ENCODE results near the gene NPRL2. TPM values are rescaled to one million over a fixed set of nuclear protein-coding genes. Genes with fewer than 3 reads are reported as not detected.
A peak's percentile ranks its signal among the peaks of the same experiment; 100 is the strongest.

Gene NPRL2
- total RNA-seq, 1 experiment from 2014 or later, result 30.7 TPM

GRCh38 chr3:50350213-50350526 lies 405 bp downstream of the NPRL2 start:
- DNase-seq (ENCODE audit: low spot score), result no peak

DNA sequence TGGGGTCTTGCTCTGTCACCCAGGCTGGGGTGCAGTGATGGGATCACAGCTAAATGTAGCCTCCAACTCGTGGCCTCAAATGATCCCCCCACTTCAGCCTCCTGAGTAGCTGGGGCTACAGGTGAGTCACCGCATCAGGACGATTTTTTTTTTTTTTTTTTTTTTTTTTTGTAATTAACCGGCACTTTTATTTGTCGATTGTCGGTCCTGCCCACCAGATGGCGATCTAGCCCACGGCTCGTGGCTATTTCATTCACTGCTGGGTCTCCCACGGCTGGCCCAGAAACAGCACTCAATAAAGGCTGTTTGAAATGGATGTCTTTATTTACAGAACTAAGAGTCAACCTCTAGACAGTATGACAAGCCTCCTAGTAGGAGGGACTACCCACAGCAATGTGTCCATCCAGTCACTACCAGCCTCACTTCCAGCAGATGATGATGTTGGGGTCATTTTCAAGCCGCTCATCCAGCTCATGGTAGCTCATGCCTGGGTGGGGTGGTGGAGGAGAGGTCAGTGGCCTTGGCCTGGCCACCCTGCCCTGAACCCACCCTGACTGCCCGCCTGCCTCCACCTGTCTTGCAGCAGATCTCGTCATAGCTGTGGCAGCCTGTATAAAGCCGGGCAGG lies 3.3 kb downstream of the NPRL2 start:
- DNase-seq (ENCODE audit: low spot score), result peak; percentile 74

GRCh38 chr3:50345586-50346234 lies 4.9 kb downstream of the NPRL2 start, which contains the start of gene ZMYND10:
Gene ZMYND10 (minus strand): TSS chr3:50345732. CDS start chr3:50345579, 153 bp downstream.
- DNase-seq (ENCODE audit: low spot score), result peak; percentile 37

DNA sequence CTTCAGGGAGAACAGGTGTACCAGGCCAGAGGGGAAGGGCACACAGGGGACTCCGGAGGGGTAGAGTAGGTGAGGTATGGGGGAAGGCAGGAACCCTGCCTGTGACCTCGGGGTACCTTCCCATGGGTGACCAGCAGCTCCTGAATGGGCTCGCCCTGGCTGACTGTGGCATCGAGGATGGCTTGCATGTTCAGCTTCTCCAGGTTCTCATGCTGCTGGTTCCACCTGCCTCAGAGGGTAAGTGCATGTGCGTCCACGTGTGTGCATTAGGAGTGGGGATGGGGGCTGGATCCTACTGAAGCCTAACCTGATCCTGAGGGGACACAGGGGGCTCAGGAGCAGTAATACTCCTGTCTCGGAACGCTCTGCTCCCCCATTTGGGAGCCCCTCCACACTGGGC lies 5.6 kb downstream of the NPRL2 start:
- DNase-seq (ENCODE audit: low spot score), result no peak

DNA sequence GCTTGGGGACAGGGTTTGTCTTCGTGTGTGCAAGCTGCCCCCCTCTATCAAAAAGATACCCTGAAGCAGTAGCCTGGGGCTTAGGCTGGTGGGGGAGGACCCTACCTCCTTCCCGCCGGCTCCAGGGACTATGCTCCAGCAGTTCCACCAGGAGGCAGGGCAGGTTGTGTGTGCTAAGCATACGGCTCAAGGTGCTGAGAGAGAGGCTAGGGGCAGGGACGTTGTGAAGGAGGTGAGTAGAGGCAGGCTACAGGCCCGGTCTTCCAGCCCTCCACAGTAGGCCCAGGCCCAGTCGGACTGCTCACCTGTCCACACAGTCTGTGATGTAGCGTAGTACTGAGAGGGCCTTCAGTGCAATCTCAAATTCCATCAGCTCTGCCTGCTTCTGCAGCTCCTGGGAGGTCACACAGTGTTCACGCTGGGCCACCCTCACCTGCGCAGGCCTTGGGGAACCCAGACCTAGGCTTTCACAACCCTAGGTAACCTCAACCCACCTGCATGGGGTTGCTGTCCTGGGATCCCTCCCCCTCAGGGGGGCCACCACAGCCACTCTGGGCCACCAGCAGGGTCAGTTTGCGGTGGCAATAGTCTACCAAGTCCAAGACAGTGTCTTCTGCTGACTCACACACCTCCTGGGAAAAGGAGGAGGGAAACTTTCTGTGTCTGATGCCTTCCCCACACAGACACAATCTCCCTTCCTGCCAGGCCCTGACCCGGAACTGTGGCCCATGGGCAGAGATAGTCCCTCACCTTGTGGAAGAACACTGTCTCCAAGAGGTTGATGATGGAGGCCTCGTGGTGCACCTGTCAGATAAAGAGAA lies 7.6 kb downstream of the NPRL2 start:
- DNase-seq (ENCODE audit: low spot score), result no peak

DNA sequence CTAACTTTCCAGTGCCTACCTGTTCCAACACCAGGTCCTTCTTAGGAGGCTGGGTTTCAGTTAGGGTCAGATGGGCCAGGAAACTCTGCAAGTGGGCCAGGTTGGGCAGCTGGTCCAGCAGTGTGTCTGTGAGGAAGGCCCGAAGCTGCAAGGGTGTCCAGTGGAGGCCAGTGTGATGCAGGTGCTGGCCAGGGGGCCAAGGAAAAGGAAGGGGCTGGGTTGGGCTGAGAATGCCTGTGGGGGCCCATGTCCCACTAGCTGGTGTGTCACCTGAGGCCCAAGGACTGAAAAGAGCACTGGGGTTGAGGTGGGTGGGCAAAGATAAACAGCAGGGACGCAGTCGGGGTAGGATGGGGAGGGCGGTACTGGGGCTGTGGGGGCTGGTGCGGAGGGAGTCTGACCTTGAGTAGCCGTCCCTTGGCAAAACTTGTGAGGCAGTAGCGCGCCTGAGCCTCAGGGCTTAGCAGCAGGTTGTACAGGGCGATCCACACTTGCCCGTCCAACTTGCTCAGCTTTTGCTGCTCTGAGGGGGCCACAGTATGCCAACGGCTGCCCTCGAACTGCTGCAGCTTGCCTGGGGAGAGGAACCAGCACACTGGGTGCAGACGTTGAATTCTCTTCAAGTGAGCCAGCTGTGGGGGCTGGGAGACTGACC lies 8.5 kb downstream of the NPRL2 start:
- no peak for DNase-seq (ENCODE audit: low spot score)

- no peak for DNase-seq (ENCODE audit: low spot score)
Measured at GRCh38 chr3:50341537-50341936, 9.0 kb downstream of the NPRL2 start.

- peak; percentile 43 for DNase-seq (ENCODE audit: low spot score)
Measured at GRCh38 chr3:50340448-50341329, 9.9 kb downstream of the NPRL2 start, which contains the start of gene RASSF1. Gene RASSF1 (minus strand): TSS chr3:50340836. CDS start chr3:50340805, 31 bp downstream.

DNA sequence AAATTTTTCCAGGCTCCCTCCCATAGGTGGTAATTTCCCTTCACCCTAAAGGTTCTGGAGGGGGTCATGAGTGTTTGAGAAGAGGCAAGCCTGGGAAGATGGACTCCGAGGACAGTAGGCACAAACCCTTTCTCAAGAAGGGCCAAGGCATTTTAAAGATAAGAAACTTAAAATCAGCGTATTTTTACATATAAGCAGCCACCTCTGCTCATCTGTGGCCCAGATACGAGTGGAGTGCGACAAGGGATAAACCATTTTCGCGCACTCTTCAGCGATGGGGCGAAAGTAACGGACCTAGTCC lies 10.5 kb downstream of the NPRL2 start:
- DNase-seq (ENCODE audit: low spot score), result no peak

DNA sequence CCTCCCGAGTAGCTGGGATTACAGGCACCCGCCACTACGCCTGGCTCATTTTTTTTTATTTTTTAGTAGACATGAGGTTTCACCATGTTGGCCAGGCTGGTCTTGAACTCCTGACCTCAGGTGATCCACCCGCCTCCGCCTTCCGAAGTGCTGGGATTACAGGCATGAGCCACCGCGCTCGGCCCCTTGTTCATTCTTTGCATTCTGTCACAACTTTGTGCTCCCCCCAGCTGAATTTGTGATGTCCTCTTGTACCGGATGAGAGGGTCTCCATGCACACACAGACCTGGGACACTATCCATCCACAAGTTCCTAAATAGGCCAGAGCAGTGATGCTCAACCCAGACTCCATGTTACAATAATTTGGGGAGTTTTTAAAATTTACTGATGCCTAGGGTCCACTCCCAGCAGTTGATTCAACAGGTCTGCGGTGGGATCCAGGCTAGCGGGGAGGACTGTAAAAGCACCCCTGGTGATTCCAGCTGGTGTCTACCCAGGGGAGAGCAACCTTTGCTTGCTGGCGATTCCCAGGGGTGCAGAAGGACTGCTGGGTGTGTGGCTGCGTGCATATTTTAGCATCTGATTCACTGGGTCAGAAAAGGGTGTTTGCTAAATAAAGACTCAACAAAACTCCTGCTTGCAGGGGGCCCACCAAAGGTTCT lies 11.0 kb downstream of the NPRL2 start:
- DNase-seq (ENCODE audit: low spot score), result no peak

DNA sequence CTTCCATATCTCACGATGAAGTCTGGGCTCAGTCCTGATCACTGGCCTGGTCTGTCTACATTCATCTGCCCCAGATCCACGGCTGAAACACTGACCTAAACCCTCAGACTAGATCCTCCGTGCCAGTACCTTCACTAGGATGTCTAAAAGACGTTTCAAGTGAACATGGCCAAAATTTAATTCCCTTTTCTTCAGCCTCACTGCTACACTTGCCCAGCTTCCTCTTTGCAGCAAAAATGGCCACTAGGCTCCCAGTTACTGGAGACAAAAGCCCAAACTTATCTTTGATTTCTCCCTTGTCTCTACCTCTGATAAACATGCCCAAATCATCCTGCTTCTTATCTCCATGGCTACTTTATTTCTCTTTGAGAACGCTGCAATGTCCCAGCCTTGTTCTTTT lies 11.6 kb downstream of the NPRL2 start:
- DNase-seq (ENCODE audit: low spot score), result no peak

- DNase-seq (ENCODE audit: low spot score), result peak; percentile 90
Measured at GRCh38 chr3:50337175-50337861, 13.3 kb downstream of the NPRL2 start.

DNA sequence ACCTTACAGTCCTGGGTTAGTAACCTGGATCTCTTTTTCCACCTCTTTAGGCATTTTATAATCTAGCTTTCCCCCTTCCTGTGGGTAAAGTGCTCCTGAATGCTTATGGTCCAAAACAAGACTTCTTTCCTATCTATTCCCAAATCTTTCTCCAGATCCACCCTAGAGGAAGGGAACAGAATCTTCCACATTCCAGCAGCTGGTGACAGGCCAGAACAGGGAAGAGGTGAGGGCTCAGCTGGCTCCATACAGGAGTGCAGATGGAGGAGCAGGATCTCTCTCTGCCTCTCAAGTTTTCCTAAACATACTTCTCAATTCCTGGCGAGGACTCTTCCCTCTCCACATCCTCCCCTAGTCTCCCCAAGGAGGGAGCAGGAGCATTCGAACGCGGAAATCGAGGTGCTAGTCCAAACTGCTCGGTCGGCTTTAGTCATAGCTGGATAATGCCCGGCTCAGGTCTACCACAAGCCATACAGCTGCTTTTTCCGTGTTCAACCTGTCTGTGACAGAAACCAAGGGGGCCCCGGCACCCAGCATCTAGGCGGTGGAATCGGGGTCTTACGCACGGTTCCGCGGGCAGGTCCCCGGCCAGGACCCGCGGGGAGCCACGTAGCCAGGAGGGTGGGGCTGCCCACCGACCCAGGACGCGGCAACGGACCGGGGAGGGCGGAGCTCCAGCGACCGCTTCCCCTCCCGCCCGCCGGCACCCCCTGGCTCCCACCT lies 14.0 kb downstream of the NPRL2 start:
- DNase-seq (ENCODE audit: low spot score), result peak; percentile 42

DNA sequence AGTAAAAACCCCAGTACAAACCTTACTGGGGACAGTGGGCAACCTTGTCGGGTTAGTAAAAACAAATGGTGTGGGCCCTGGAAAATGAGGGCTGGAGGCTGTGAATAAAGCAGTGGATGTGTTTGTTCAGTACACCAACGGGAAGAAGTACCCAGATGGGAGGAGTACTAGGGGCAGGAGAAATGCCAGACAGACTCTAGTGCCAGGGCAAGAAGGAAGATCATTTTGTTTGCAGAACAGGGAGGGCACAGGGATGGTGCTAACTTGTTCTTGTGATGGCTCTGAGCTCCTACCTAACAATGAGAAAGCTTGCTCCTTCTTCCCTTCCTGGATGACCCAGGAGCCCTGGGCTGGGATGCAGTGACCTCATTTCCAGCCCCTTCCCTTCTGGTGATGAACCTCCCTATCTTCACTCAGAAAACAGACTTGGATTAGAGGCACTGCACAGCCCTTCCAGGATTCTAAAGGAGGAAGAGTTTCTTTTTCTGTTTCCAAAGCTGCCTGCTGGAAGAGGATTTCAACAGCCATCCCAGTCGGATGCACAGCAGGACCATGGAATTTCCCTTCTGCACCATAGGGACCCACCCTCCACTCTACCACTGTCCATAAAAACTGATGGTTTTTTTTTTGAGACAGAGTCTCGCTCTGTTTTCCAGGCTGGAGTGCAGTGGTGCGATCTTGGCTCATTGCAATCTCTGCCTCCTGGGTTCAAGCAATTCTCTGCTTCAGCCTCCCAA lies 16.1 kb downstream of the NPRL2 start:
- DNase-seq (ENCODE audit: low spot score), result no peak

DNA sequence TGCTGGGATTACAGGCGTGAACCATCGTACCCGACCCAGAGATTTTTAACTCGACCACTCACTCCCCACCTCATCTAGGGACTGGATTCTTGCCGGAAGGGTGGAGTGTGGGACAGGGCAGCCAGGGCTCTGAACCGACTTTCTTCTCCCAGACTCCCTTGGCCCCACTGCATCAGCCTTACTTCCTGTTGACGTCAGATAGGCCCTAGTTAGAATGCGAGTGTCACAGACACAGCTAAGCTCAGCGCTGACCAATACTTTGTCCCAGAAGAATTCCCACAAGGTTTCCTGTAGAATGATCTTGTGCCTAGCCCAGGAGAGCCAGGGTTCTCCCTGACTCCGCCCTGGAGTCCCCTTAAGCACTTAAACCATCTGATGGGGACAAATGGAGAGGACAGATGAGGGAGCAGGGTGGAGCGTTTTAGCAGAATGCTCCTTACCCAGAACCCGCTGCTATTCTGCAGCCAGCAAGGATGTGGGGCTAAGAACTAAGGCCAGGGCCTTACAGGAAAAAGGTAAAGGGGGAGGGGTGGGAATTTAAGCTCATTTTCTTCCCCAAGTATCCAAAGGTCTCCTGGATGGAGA lies 16.7 kb downstream of the NPRL2 start:
- DNase-seq (ENCODE audit: low spot score), result no peak

DNA sequence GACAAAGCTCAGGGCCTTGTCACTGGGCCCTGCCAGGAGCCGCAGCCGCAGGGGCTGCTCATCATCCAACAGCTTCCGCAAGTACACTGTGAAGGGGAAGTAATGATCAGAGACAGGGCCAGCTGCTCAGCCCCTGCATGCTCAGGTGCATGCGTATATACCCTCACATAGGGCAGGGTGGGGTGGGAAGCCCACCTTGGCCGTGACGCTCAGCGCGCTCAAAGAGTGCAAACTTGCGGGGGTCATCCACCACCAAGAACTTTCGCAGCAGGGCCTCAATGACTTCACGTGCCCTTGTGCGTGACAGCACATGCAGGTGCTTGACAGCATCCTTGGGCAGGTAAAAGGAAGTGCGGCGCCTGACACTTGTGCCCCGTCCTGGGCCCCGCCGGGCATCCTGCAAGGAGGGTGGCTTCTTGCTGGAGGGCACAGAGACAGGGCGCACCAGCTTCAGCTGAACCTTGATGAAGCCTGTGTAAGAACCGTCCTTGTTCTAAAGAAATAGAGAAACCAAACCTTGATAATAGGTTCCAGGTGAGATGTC lies 19.1 kb downstream of the NPRL2 start:
- DNase-seq (ENCODE audit: low spot score), result no peak

- no peak for DNase-seq (ENCODE audit: low spot score)
Measured at GRCh38 chr3:50330330-50330729, 20.2 kb downstream of the NPRL2 start.
